Measurements from ENCODE around the gene DISC1. TPM values are rescaled to one million over a fixed set of nuclear protein-coding genes. Genes with fewer than 3 reads are reported as not detected.
"Not testable (repeated sequence)": the region's sequence is repeated elsewhere in the genome, so short reads cannot be mapped to it uniquely, and the experiment has no call there.

DISC1 gene
- total RNA-seq, 6 experiments from 2014 or later: 1.8 to 3.3 (median 2.4) TPM

DNA sequence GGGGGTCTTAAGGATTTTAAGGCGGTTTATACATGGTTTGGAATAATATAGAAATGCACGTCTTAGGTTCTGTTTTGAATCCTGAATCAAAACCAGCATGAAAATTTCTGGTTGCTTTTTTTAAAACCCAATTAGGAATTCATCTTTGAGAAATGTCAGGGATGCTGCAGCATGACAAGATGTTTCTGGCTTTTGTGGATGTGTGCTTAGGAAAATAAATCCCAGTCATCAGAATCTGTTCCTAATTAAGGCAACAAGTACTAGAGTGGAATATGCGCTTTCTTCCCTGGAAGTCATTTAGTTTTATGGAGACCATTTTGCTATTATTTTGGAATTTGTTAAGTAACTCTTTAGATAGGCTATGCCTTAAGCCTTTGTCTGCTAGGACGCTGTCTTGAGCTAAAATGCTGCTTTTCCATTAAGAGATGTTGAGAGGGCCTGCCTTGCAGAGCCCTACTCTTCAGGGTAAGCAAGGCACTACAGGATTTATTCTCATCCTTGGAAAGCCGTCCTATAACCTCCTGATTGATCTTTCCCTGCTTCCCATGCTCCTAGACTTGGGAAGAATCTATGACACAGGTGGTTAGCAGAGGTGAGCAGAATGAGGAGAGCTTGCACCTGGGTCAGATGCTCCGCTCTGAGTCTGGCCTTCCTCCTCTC lies 332.8 kb downstream of the DISC1 start:
- WGBS (ENCODE audit: insufficient coverage, low coverage, low lambda C conversion rate, missing lambda C conversion rate): 59% methylated on average over 5 of the region's 6 CpGs

GRCh38 chr1:231961801-231962200 lies 335.2 kb downstream of the DISC1 start:
- H3K27ac ChIP-seq; H3K4me1 ChIP-seq; ATAC-seq; intact Hi-C loops (cut with DNase I); H3K9me3 ChIP-seq; DNase-seq; H3K36me3 ChIP-seq; H3K27me3 ChIP-seq; H3K4me3 ChIP-seq: not testable (repeated sequence)
- 69% methylated on average over 1 of the region's 1 CpG for WGBS (ENCODE audit: insufficient coverage, low coverage, low lambda C conversion rate, missing lambda C conversion rate)

More for the DNA sequence above, 332.8 kb downstream of the DISC1 start:
- no peaks in the 10 kb centered on the region for H3K4me1 ChIP-seq
- H3K4me3 ChIP-seq: no peak overlapping the region
- H3K27me3 ChIP-seq: no peaks in the 10 kb centered on the region
- no peaks in the 10 kb centered on the region for H3K36me3 ChIP-seq
- ATAC-seq: no peak
- H3K9me3 ChIP-seq: no peaks in the 10 kb centered on the region
- no peak for TF ChIP-seq POLR2A (IDR thresholded peaks at IDR 0.05)
- TF ChIP-seq, protein P1, sequence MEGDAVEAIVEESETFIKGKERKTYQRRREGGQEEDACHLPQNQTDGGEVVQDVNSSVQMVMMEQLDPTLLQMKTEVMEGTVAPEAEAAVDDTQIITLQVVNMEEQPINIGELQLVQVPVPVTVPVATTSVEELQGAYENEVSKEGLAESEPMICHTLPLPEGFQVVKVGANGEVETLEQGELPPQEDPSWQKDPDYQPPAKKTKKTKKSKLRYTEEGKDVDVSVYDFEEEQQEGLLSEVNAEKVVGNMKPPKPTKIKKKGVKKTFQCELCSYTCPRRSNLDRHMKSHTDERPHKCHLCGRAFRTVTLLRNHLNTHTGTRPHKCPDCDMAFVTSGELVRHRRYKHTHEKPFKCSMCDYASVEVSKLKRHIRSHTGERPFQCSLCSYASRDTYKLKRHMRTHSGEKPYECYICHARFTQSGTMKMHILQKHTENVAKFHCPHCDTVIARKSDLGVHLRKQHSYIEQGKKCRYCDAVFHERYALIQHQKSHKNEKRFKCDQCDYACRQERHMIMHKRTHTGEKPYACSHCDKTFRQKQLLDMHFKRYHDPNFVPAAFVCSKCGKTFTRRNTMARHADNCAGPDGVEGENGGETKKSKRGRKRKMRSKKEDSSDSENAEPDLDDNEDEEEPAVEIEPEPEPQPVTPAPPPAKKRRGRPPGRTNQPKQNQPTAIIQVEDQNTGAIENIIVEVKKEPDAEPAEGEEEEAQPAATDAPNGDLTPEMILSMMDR (IDR thresholded peaks at IDR 0.05): no peak
- intact Hi-C loops (cut with DNase I): no loop called here
- DNase-seq: no peak
- H3K27ac ChIP-seq: no peak overlapping the region

DNA sequence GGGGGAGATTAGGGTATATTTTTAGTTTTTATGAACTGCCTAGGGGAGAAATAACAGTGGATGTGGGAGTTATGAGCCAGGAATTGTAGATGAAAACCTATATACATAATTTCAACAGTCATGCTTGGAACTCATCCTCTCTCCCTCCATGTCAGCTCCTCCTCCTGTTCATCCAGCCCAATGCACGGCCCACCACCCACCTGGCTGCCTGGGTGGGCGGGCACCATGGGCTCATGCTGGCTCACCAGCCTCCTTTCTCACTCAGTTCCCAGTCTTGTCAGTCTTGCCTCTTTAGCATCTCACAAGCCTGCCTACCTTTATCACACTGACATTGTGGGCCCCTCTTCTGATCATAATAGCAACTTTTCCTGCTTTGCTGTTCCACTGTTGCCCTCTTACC lies 336.0 kb downstream of the DISC1 start:
- ATAC-seq (no peak), DNase-seq (no peak)
- H3K27ac ChIP-seq: no peak overlapping the region
- TF ChIP-seq POLR2A (IDR thresholded peaks at IDR 0.05): no peak
- TF ChIP-seq, protein P1 (IDR thresholded peaks at IDR 0.05): no peak
- H3K27me3 ChIP-seq: no peaks in the 10 kb centered on the region
- H3K9me3 ChIP-seq: no peaks in the 10 kb centered on the region
- intact Hi-C loops (cut with DNase I): no loop called here
- WGBS (ENCODE audit: insufficient coverage, low coverage, low lambda C conversion rate, missing lambda C conversion rate): 86% methylated on average over 2 of the region's 2 CpGs
- no peaks in the 10 kb centered on the region for H3K36me3 ChIP-seq
- no peak overlapping the region for H3K4me3 ChIP-seq
- H3K4me1 ChIP-seq: no peaks in the 10 kb centered on the region

DNA sequence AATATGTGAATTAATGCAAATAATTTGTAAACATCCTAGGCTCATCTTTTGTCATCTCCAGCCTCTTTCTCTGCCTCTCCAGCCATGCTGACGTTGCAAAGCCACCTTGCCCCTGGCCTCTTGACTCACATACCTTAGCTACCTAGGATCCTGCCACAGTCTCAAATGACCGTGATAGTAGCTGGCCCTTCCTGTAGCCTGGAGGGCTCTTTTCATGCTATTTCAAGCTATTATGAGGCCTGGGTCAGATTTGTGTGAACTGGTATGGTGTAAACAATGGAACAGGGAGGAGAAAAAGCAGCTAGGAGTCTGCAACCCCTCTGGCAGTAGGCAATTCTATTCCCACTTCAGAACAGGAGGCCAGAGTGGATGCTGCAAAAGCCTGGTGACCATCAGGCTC lies 337.7 kb downstream of the DISC1 start:
- no peak for ATAC-seq
- no peak overlapping the region for H3K4me3 ChIP-seq
- H3K27me3 ChIP-seq: no peaks in the 10 kb centered on the region
- DNase-seq: no peak
- no peak overlapping the region for H3K27ac ChIP-seq
- no peaks in the 10 kb centered on the region for H3K36me3 ChIP-seq
- no peaks in the 10 kb centered on the region for H3K4me1 ChIP-seq
- intact Hi-C loops (cut with DNase I): no loop called here
- WGBS (ENCODE audit: insufficient coverage, low coverage, low lambda C conversion rate, missing lambda C conversion rate): 61% methylated on average over 2 of the region's 2 CpGs
- H3K9me3 ChIP-seq: no peaks in the 10 kb centered on the region
- no peak for TF ChIP-seq POLR2A (IDR thresholded peaks at IDR 0.05)
- TF ChIP-seq, protein P1 (IDR thresholded peaks at IDR 0.05): no peak

GRCh38 chr1:231964961-231965360 lies 338.4 kb downstream of the DISC1 start:
- DNase-seq: no peak
- Histone ChIP-seq H3K4me3 (no peak overlapping the region), H3K27me3 (no peaks in the 10 kb centered on the region), H3K27ac (no peak overlapping the region), H3K9me3 (no peaks in the 10 kb centered on the region), H3K4me1 (no peaks in the 10 kb centered on the region), H3K36me3 (no peaks in the 10 kb centered on the region)
- TF ChIP-seq, protein P1 (IDR thresholded peaks at IDR 0.05): no peak
- no peak for TF ChIP-seq POLR2A (IDR thresholded peaks at IDR 0.05)
- no peak for ATAC-seq
- intact Hi-C loops (cut with DNase I): no loop called here
